Glutamatergic neuron (in vitro differentiated cells): ENCODE results near the gene CLIC5. TPM values are rescaled to one million over a fixed set of nuclear protein-coding genes. Genes with fewer than 3 reads are reported as not detected.

ENCODE experiments used
- DNase-seq: peaks from one replicate; pipeline ENCODE4 v3.0.0; 2022
- H3K27ac Mint-ChIP-seq: one replicate; pipeline ENCODE4 v1.8.0; 2020; ENCODE audit warnings: mild to moderate bottlenecking, mixed read lengths, inconsistent platforms; ENCODE audit not compliant: unreplicated experiment
- H3K27me3 Mint-ChIP-seq: one replicate; pipeline ENCODE4 v1.8.0; 2020; ENCODE audit warnings: mild to moderate bottlenecking, moderate library complexity, mixed read lengths, inconsistent platforms; ENCODE audit not compliant: unreplicated experiment
- H3K36me3 Mint-ChIP-seq: one replicate; pipeline ENCODE4 v1.8.0; 2020; ENCODE audit warnings: mild to moderate bottlenecking, mixed read lengths, inconsistent platforms; ENCODE audit not compliant: unreplicated experiment
- H3K4me1 Mint-ChIP-seq: one replicate; pipeline ENCODE4 v1.8.0; 2020; ENCODE audit warnings: mild to moderate bottlenecking, low read depth, mixed read lengths, inconsistent platforms; ENCODE audit not compliant: unreplicated experiment
- H3K4me3 Mint-ChIP-seq: one replicate; pipeline ENCODE4 v1.8.0; 2020; ENCODE audit warnings: mild to moderate bottlenecking, mixed read lengths, inconsistent platforms; ENCODE audit not compliant: unreplicated experiment
- H3K9me3 Mint-ChIP-seq: one replicate; pipeline ENCODE4 v1.8.0; 2020; ENCODE audit warnings: mild to moderate bottlenecking, moderate library complexity, mixed read lengths, inconsistent platforms; ENCODE audit not compliant: unreplicated experiment
- CTCF ChIP-seq: fragments of 200-600 bp; sonication (generic); IDR thresholded peaks from one replicate; pipeline ENCODE4 v1.5.0; 2021; ENCODE audit not compliant: partially characterized antibody, unreplicated experiment
- total RNA-seq: library from RNA; stranded (reverse); fragmentation: NEBNext Ultra II Directional; extraction: Animal tissue kit (Norgen Biotek cat#: 25700); gene quantifications from one replicate; pipeline ENCODE4 v1.2.1, GENCODE V29; 2021; ENCODE audit not compliant: unreplicated experiment

The CLIC5 gene
- total RNA-seq, 1 donor from 2014 or later: not detected

GRCh38 chr6:45900808-45901752, 114.6 kb downstream of the CLIC5 start:
- TF ChIP-seq CTCF: no peak
- no peak overlapping the region for H3K4me3 Mint-ChIP-seq
- H3K4me1 Mint-ChIP-seq: peaks cover 14% of the 10 kb centered on the region
- no peaks in the 10 kb centered on the region for H3K36me3 Mint-ChIP-seq
- no peak for DNase-seq
- H3K27me3 Mint-ChIP-seq: peaks cover 3% of the 10 kb centered on the region
- peaks cover 2% of the 10 kb centered on the region for H3K9me3 Mint-ChIP-seq
- H3K27ac Mint-ChIP-seq: no peak overlapping the region

GRCh38 chr6:45899683-45899946, 116.0 kb downstream of the CLIC5 start:
- Mint-ChIP-seq H3K4me3 (no peak overlapping the region), H3K9me3 (no peaks in the 10 kb centered on the region), H3K36me3 (no peaks in the 10 kb centered on the region), H3K27ac (no peak overlapping the region), H3K4me1 (peaks cover 10% of the 10 kb centered on the region), H3K27me3 (peaks cover 3% of the 10 kb centered on the region)
- TF ChIP-seq CTCF: no peak
- no peak for DNase-seq

GRCh38 chr6:45898941-45899682, 116.5 kb downstream of the CLIC5 start:
- TF ChIP-seq CTCF: no peak

GRCh38 chr6:45896783-45897441, 118.7 kb downstream of the CLIC5 start:
- Mint-ChIP-seq H3K4me3 (no peak overlapping the region), H3K27me3 (peaks cover 3% of the 10 kb centered on the region), H3K9me3 (no peaks in the 10 kb centered on the region), H3K27ac (no peak overlapping the region), H3K4me1 (peaks cover 9% of the 10 kb centered on the region), H3K36me3 (no peaks in the 10 kb centered on the region)
- DNase-seq: no peak
- TF ChIP-seq CTCF: no peak

More at GRCh38 chr6:45898941-45899682, 116.5 kb downstream of the CLIC5 start:
- peaks cover 3% of the 10 kb centered on the region for H3K27me3 Mint-ChIP-seq
- no peak overlapping the region for H3K4me3 Mint-ChIP-seq
- DNase-seq: no peak
- no peaks in the 10 kb centered on the region for H3K36me3 Mint-ChIP-seq
- peaks cover 9% of the 10 kb centered on the region for H3K4me1 Mint-ChIP-seq
- H3K27ac Mint-ChIP-seq: no peak overlapping the region
- H3K9me3 Mint-ChIP-seq: no peaks in the 10 kb centered on the region
